Activated CD8-positive, alpha-beta memory T cell treated with anti-CD3 and anti-CD28 coated beads, Interleukin-2, amount 50 U/mL, for 4 hours (primary cell): ENCODE measurements around the gene EXOC4.
"Not testable (repeated sequence)": the region's sequence is repeated elsewhere in the genome, so short reads cannot be mapped to it uniquely, and the experiment has no call there.

ENCODE experiments used
- DNase-seq: peaks from one replicate; pipeline ENCODE4 v3.0.0-alpha.2; 2020

EXOC4 gene

GRCh38 chr7:134062460-134062859 is 809.6 kb downstream of the EXOC4 start:
- DNase-seq = no peak

GRCh38 chr7:134065415-134065814 is 812.5 kb downstream of the EXOC4 start:
- no peak for DNase-seq

- DNase-seq = no peak
These were observed 814.3 kb downstream of the EXOC4 start for GRCh38 chr7:134067164-134067563.

- DNase-seq = no peak
These were observed 815.8 kb downstream of the EXOC4 start for GRCh38 chr7:134068670-134069069.

- no peak for DNase-seq
These were observed 816.3 kb downstream of the EXOC4 start for GRCh38 chr7:134069187-134069586.

GRCh38 chr7:134070673-134071072 is 817.8 kb downstream of the EXOC4 start:
- DNase-seq = no peak

GRCh38 chr7:134071355-134072331 is 818.8 kb downstream of the EXOC4 start:
- DNase-seq = no peak

- DNase-seq = no peak
These were observed 820.4 kb downstream of the EXOC4 start for GRCh38 chr7:134073276-134073675.

GRCh38 chr7:134075799-134076198 is 822.9 kb downstream of the EXOC4 start:
- no peak for DNase-seq

GRCh38 chr7:134077560-134077959 is 824.7 kb downstream of the EXOC4 start:
- DNase-seq = not testable (repeated sequence)

- no peak for DNase-seq
These were observed 826.1 kb downstream of the EXOC4 start for GRCh38 chr7:134078991-134079390.

- DNase-seq = no peak
These were observed 828.8 kb downstream of the EXOC4 start for GRCh38 chr7:134081695-134082094.

- no peak for DNase-seq
These were observed 831.0 kb downstream of the EXOC4 start for GRCh38 chr7:134083766-134084487.

- DNase-seq = no peak
These were observed 831.7 kb downstream of the EXOC4 start for GRCh38 chr7:134084488-134085144.

- no peak for DNase-seq
These were observed 832.4 kb downstream of the EXOC4 start for GRCh38 chr7:134085311-134085710.

- DNase-seq = no peak
These were observed 834.3 kb downstream of the EXOC4 start for GRCh38 chr7:134086998-134087735.

GRCh38 chr7:134088199-134088598 is 835.3 kb downstream of the EXOC4 start:
- no peak for DNase-seq

- DNase-seq = no peak
These were observed 836.6 kb downstream of the EXOC4 start for GRCh38 chr7:134089446-134089845.

GRCh38 chr7:134098072-134098471 is 845.2 kb downstream of the EXOC4 start:
- no peak for DNase-seq

GRCh38 chr7:134101716-134102115 is 848.8 kb downstream of the EXOC4 start:
- DNase-seq = no peak

GRCh38 chr7:134104166-134104565 is 851.3 kb downstream of the EXOC4 start:
- DNase-seq = no peak

GRCh38 chr7:134105841-134106240 is 853.0 kb downstream of the EXOC4 start:
- DNase-seq = no peak

- DNase-seq = no peak
These were observed 855.9 kb downstream of the EXOC4 start for GRCh38 chr7:134108802-134109201.
